ENCODE measurements around the gene PDGFA.

DNA sequence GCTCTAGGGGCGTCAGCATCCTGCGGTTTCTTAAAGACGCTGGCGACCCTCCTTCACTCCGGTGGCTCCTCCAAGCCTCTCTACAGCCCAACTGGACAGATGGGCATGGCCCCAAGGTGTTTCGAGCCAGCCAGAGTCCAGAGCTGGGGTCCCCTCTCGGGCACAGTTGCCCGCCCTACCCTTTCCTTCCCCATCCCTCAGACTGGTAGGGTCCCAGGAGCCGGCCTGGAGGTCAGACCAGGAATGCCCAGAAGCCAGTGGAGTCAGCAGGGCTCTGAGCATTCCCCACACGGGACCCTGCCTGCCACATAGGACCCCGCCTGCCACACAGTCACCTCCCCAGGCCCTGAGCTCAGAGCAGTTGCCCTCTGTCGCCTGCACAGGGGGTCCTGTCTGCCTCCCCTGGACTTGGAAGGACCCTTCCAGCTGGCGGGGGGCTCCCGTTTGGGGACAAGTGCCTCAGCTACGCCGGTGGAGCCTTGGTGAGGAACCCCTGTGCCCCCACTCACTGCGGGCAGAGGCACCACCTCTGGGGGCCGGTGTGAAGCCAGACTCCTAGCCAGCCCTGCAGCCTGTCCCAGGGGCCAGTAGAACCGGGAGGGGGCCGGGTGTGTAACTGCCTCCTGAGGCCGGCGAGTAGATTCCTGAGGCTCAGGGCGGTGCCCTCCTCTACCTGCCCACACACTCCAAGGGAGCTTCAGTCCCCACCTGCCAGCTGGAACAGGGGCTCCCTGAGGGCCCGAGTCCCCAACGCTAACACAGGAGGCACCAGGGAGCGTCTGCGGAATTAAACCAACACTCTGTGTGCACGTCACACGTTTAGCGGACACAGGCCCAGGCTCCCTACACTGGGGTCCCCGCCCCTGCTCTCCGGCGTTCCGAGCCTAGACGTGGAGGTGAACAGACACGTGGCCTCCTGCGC, 19.4 kb upstream of the PDGFA start:
- TF ChIP-seq CTCF (IDR thresholded peaks at IDR 0.05) (no peak), POLR2A (IDR thresholded peaks at IDR 0.05) (no peak)
